GM18907 (cell line): Measurements from ENCODE around the gene OSTF1.
A peak's percentile ranks its signal among the peaks of the same experiment; 100 is the strongest.

ENCODE experiments used
- ATAC-seq: cut with Tn5 transposase; IDR thresholded peaks from one replicate; pipeline ENCODE4 v1.9.1; 2021; ENCODE audit warnings: mild to moderate bottlenecking, moderate library complexity; ENCODE audit not compliant: unreplicated experiment

OSTF1 gene

GRCh38 chr9:75084081-75084672 lies 4.1 kb upstream of the OSTF1 start:
- no peak for ATAC-seq

GRCh38 chr9:75085640-75086039 lies 2.7 kb upstream of the OSTF1 start:
- no peak for ATAC-seq

- ATAC-seq, result no peak
Measured at GRCh38 chr9:75086541-75087288, 1.6 kb upstream of the OSTF1 start.

GRCh38 chr9:75087289-75087823 lies 958 bp upstream of the OSTF1 start:
- peak; percentile 44 for ATAC-seq

GRCh38 chr9:75088646-75089372 lies 495 bp downstream of the OSTF1 start:
- peak; percentile 42 for ATAC-seq

GRCh38 chr9:75089373-75089766 lies 1.1 kb downstream of the OSTF1 start:
- ATAC-seq, result no peak

- ATAC-seq, result no peak
Measured at GRCh38 chr9:75090579-75090978, 2.3 kb downstream of the OSTF1 start.

GRCh38 chr9:75092766-75093165 lies 4.5 kb downstream of the OSTF1 start:
- no peak for ATAC-seq

GRCh38 chr9:75096796-75097195 lies 8.5 kb downstream of the OSTF1 start:
- no peak for ATAC-seq

- no peak for ATAC-seq
Measured at GRCh38 chr9:75101004-75101588, 12.8 kb downstream of the OSTF1 start.

GRCh38 chr9:75102177-75102790 lies 14.0 kb downstream of the OSTF1 start:
- no peak for ATAC-seq

GRCh38 chr9:75104607-75105006 lies 16.3 kb downstream of the OSTF1 start:
- no peak for ATAC-seq

GRCh38 chr9:75105019-75105540 lies 16.8 kb downstream of the OSTF1 start:
- ATAC-seq, result no peak

- ATAC-seq, result no peak
Measured at GRCh38 chr9:75105841-75106240, 17.5 kb downstream of the OSTF1 start.

GRCh38 chr9:75106857-75107256 lies 18.5 kb downstream of the OSTF1 start:
- no peak for ATAC-seq

GRCh38 chr9:75108571-75108970 lies 20.3 kb downstream of the OSTF1 start:
- ATAC-seq, result no peak

- ATAC-seq, result no peak
Measured at GRCh38 chr9:75109210-75109839, 21.0 kb downstream of the OSTF1 start.

- no peak for ATAC-seq
Measured at GRCh38 chr9:75111019-75111622, 22.8 kb downstream of the OSTF1 start.

GRCh38 chr9:75112789-75113188 lies 24.5 kb downstream of the OSTF1 start:
- ATAC-seq, result no peak

GRCh38 chr9:75116306-75116705 lies 28.0 kb downstream of the OSTF1 start:
- no peak for ATAC-seq
